WTC11 (cell line): ENCODE data around the gene FAM136A.

Source experiments
- ATF1 ChIP-seq: sonication (generic); formaldehyde crosslinking; IDR thresholded peaks from 2 replicates; pipeline ENCODE4 v1.8.1; 2023; ENCODE audit warnings: mild to moderate bottlenecking, moderate library complexity, missing genetic modification reagents
- GABPB1 ChIP-seq: sonication (generic); formaldehyde crosslinking; IDR thresholded peaks from 2 replicates; pipeline ENCODE4 v1.8.1; 2023; ENCODE audit warnings: mild to moderate bottlenecking, missing genetic modification reagents
- JAZF1 ChIP-seq: fragments of 250-450 bp; sonication (Bioruptor Pico); IDR thresholded peaks from 2 replicates; pipeline ENCODE4 v1.9.0; 2021; ENCODE audit warnings: moderate library complexity, mild to moderate bottlenecking, inconsistent platforms
- JUN ChIP-seq: sonication (generic); formaldehyde crosslinking; IDR thresholded peaks from 2 replicates; pipeline ENCODE4 v1.8.0; 2023; ENCODE audit warnings: mild to moderate bottlenecking, missing genetic modification reagents
- ZNF121 ChIP-seq: sonication (generic); formaldehyde crosslinking; IDR thresholded peaks from 2 replicates; pipeline ENCODE4 v1.8.0; 2023; ENCODE audit warnings: missing genetic modification reagents
- ZNF232 ChIP-seq: sonication (generic); formaldehyde crosslinking; IDR thresholded peaks from 2 replicates; pipeline ENCODE4 v1.8.0; 2022; ENCODE audit warnings: mild to moderate bottlenecking, missing genetic modification reagents
- ZNF416 ChIP-seq: fragments of 250-450 bp; sonication (Bioruptor Pico); IDR thresholded peaks from 2 replicates; pipeline ENCODE4 v1.9.0; 2021; ENCODE audit warnings: mild to moderate bottlenecking, inconsistent platforms
- TF ChIP-seq, protein P1 (sequence below): fragments of 200-600 bp; IDR thresholded peaks from 2 replicates; pipeline ENCODE4 v1.8.0; 2022; ENCODE audit warnings: antibody characterized with exemption
- TF ChIP-seq, protein P2 (sequence below): sonication (generic); formaldehyde crosslinking; IDR thresholded peaks from 2 replicates; pipeline ENCODE4 v1.8.1; 2022; ENCODE audit warnings: low read depth, missing genetic modification reagents, borderline replicate concordance

DNA sequence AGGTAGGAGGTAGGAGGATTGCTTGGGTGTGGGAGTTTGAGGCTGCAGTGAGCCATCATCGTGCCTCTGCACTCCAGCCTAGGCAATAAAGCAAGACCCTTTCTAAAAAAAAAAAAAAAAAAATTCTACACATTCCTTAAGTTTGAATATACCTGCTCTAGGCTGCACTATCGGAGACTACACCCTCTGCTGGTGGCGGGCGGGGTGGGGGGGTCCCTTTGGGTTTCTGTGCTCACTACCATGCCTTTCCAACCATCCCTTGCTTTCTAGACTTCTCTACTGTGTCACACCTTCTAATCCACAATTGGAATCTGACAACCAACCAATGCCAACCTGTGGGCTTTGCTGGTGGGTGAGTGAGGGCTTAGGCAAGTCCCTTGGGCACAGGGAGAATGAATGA, 34.7 kb upstream of the FAM136A start:
- TF ChIP-seq ZNF232 (CRISPR knock-in tag) (no peak), JAZF1 (CRISPR knock-in tag) (no peak), ZNF121 (CRISPR knock-in tag) (no peak), GABPB1 (CRISPR knock-in tag) (no peak), JUN (no peak), ZNF416 (CRISPR knock-in tag) (no peak), ATF1 (CRISPR knock-in tag) (no peak)
- TF ChIP-seq, protein P1, sequence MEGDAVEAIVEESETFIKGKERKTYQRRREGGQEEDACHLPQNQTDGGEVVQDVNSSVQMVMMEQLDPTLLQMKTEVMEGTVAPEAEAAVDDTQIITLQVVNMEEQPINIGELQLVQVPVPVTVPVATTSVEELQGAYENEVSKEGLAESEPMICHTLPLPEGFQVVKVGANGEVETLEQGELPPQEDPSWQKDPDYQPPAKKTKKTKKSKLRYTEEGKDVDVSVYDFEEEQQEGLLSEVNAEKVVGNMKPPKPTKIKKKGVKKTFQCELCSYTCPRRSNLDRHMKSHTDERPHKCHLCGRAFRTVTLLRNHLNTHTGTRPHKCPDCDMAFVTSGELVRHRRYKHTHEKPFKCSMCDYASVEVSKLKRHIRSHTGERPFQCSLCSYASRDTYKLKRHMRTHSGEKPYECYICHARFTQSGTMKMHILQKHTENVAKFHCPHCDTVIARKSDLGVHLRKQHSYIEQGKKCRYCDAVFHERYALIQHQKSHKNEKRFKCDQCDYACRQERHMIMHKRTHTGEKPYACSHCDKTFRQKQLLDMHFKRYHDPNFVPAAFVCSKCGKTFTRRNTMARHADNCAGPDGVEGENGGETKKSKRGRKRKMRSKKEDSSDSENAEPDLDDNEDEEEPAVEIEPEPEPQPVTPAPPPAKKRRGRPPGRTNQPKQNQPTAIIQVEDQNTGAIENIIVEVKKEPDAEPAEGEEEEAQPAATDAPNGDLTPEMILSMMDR = no peak
- TF ChIP-seq, protein P2, sequence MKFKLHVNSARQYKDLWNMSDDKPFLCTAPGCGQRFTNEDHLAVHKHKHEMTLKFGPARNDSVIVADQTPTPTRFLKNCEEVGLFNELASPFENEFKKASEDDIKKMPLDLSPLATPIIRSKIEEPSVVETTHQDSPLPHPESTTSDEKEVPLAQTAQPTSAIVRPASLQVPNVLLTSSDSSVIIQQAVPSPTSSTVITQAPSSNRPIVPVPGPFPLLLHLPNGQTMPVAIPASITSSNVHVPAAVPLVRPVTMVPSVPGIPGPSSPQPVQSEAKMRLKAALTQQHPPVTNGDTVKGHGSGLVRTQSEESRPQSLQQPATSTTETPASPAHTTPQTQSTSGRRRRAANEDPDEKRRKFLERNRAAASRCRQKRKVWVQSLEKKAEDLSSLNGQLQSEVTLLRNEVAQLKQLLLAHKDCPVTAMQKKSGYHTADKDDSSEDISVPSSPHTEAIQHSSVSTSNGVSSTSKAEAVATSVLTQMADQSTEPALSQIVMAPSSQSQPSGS (CRISPR knock-in tag) = no peak
